Fibroblast of the conjunctiva (primary cell): ENCODE data around the gene HECW1.
"Not testable (repeated sequence)": the region's sequence is repeated elsewhere in the genome, so short reads cannot be mapped to it uniquely, and the experiment has no call there.

Source experiments
- DNase-seq: peaks from one replicate; pipeline ENCODE4 v3.0.0-alpha.2; 2010; ENCODE audit warnings: low read depth

Gene HECW1

GRCh38 chr7:43538404-43538771, 425.9 kb downstream of the HECW1 start:
- DNase-seq, result no peak

GRCh38 chr7:43540471-43540870, 428.0 kb downstream of the HECW1 start:
- DNase-seq, result no peak

- DNase-seq, result no peak
Observed at GRCh38 chr7:43542716-43543115, 430.3 kb downstream of the HECW1 start.

- DNase-seq, result no peak
Observed at GRCh38 chr7:43546231-43546630, 433.8 kb downstream of the HECW1 start.

- no peak for DNase-seq
Observed at GRCh38 chr7:43550427-43550826, 438.0 kb downstream of the HECW1 start.

GRCh38 chr7:43552122-43552521, 439.7 kb downstream of the HECW1 start:
- DNase-seq, result no peak

GRCh38 chr7:43553999-43554398, 441.6 kb downstream of the HECW1 start:
- peak; percentile 27 for DNase-seq

GRCh38 chr7:43554423-43554822, 442.0 kb downstream of the HECW1 start:
- DNase-seq, result no peak

GRCh38 chr7:43557831-43558495, 445.5 kb downstream of the HECW1 start:
- no peak for DNase-seq

- DNase-seq, result no peak
Observed at GRCh38 chr7:43559171-43559945, 446.9 kb downstream of the HECW1 start.

- no peak for DNase-seq
Observed at GRCh38 chr7:43559946-43560335, 447.5 kb downstream of the HECW1 start.

GRCh38 chr7:43560742-43561330, 448.4 kb downstream of the HECW1 start:
- DNase-seq, result no peak

- no peak for DNase-seq
Observed at GRCh38 chr7:43562383-43562782, 449.9 kb downstream of the HECW1 start.

GRCh38 chr7:43565786-43566185, 453.3 kb downstream of the HECW1 start:
- peak; percentile 48 for DNase-seq

- peak; percentile 16 for DNase-seq
Observed at GRCh38 chr7:43568529-43568928, 456.1 kb downstream of the HECW1 start.

- peak; percentile 23 for DNase-seq
Observed at GRCh38 chr7:43569424-43569823, 457.0 kb downstream of the HECW1 start.

- no peak for DNase-seq
Observed at GRCh38 chr7:43570688-43571365, 458.4 kb downstream of the HECW1 start.

- DNase-seq, result peak; percentile 96
Observed at GRCh38 chr7:43572516-43573049, 460.1 kb downstream of the HECW1 start.

GRCh38 chr7:43573832-43574231, 461.4 kb downstream of the HECW1 start:
- DNase-seq, result not testable (repeated sequence)

GRCh38 chr7:43575506-43575905, 463.1 kb downstream of the HECW1 start:
- no peak for DNase-seq

- no peak for DNase-seq
Observed at GRCh38 chr7:43576241-43576640, 463.8 kb downstream of the HECW1 start.

- no peak for DNase-seq
Observed at GRCh38 chr7:43577485-43577951, 465.1 kb downstream of the HECW1 start.
